Measurements from ENCODE around the gene MLLT10. TPM values are rescaled to one million over a fixed set of nuclear protein-coding genes. Genes with fewer than 3 reads are reported as not detected.

MLLT10 gene
- total RNA-seq, 1 experiment from 2014 or later = 60.1 TPM

- ChIA-PET POLR2A (interaction anchor here (0.6 to 6.5 kb wide), 6 partner anchors 10 to 448 kb away, joined by 3 to 155 read pairs (median 4); partner anchors contain the start of gene SKIDA1), CTCF (interaction anchor here (2.3 to 6.3 kb wide), 3 partner anchors 9 to 20 kb away, joined by 7 to 84 read pairs (median 9); partner anchors contain the start of gene SKIDA1)
- no peak overlapping the region for H3K27ac Mint-ChIP-seq
- ATAC-seq = no peak
- TF ChIP-seq GABPB1 (CRISPR knock-in tag; IDR thresholded peaks at IDR 0.05) = peak; percentile 87
- no peak for TF ChIP-seq RELA (CRISPR knock-in tag; IDR thresholded peaks at IDR 0.05; ENCODE audit: borderline replicate concordance)
- H3K4me1 Mint-ChIP-seq = peaks cover 82% of the 10 kb centered on the region
- H3K9me3 Mint-ChIP-seq = no peaks in the 10 kb centered on the region
- H3K4me3 Mint-ChIP-seq = peak overlapping the region; percentile 76; the same call in 1 of the 2 replicates
- no peaks in the 10 kb centered on the region for H3K36me3 Mint-ChIP-seq
- no peak for DNase-seq (ENCODE audit: low spot score)
- H3K27me3 Mint-ChIP-seq (ENCODE audit: low read depth) = peaks cover 24% of the 10 kb centered on the region
These were observed 28.2 kb upstream of the MLLT10 start for GRCh38 chr10:21505711-21506278.

GRCh38 chr10:21506351-21506750 is 27.7 kb upstream of the MLLT10 start:
- Mint-ChIP-seq H3K27ac (no peak overlapping the region), H3K4me3 (peak overlapping the region; percentile 76)
- CTCF ChIA-PET = interaction anchor here (0.8 to 6.3 kb wide), 4 partner anchors 10 to 27 kb away, joined by 3 to 84 read pairs (median 8); partner anchors contain the start of genes MLLT10 and SKIDA1

GRCh38 chr10:21507150-21507549 is 26.9 kb upstream of the MLLT10 start:
- H3K36me3 Mint-ChIP-seq = no peaks in the 10 kb centered on the region

More at GRCh38 chr10:21506351-21506750, 27.7 kb upstream of the MLLT10 start:
- Mint-ChIP-seq H3K9me3 (no peaks in the 10 kb centered on the region), H3K36me3 (no peaks in the 10 kb centered on the region), H3K4me1 (peaks cover 80% of the 10 kb centered on the region), H3K27me3 (ENCODE audit: low read depth) (peaks cover 19% of the 10 kb centered on the region)
- DNase-seq (ENCODE audit: low spot score) = no peak
- TF ChIP-seq SMAD3 (CRISPR knock-in tag; IDR thresholded peaks at IDR 0.05; ENCODE audit: borderline replicate concordance) = no peak
- no peak for TF ChIP-seq ZNF138 (CRISPR knock-in tag; conservative IDR thresholded peaks at IDR 0.05)
- TF ChIP-seq NFYB (CRISPR knock-in tag; conservative IDR thresholded peaks at IDR 0.05; ENCODE audit: low read depth) = no peak
- no peak for TF ChIP-seq PRRX2 (CRISPR knock-in tag; IDR thresholded peaks at IDR 0.05)
- POLR2A ChIA-PET = interaction anchor here (0.6 to 6.5 kb wide), 4 partner anchors 8 to 114 kb away, joined by 3 to 155 read pairs (median 54); partner anchors contain the start of gene SKIDA1
- no peak for ATAC-seq

More at GRCh38 chr10:21507150-21507549, 26.9 kb upstream of the MLLT10 start:
- POLR2A ChIA-PET = interaction anchor here (0.5 to 6.5 kb wide), 8 partner anchors 9 to 217 kb away, joined by 3 to 155 read pairs (median 6); partner anchors contain the start of gene SKIDA1
- CTCF ChIA-PET = interaction anchor here (0.6 to 6.3 kb wide), 9 partner anchors 9 to 427 kb away, joined by 3 to 84 read pairs (median 6); partner anchors contain the start of genes MLLT10 and SKIDA1
- Mint-ChIP-seq H3K27ac (peak overlapping the region; percentile 73), H3K4me3 (peak overlapping the region; percentile 76), H3K27me3 (ENCODE audit: low read depth) (peaks cover 19% of the 10 kb centered on the region), H3K9me3 (no peaks in the 10 kb centered on the region), H3K4me1 (peaks cover 80% of the 10 kb centered on the region)
- TF ChIP-seq ZNF423 (CRISPR knock-in tag; IDR thresholded peaks at IDR 0.05) = no peak
- no peak for TF ChIP-seq GRHL2 (CRISPR knock-in tag; IDR thresholded peaks at IDR 0.05; ENCODE audit: insufficient replicate concordance, severe bottlenecking)
- TF ChIP-seq ESRRA (CRISPR knock-in tag; IDR thresholded peaks at IDR 0.05; ENCODE audit: borderline replicate concordance) = no peak
- no peak for TF ChIP-seq PRDM15 (CRISPR knock-in tag; IDR thresholded peaks at IDR 0.05)
- TF ChIP-seq KAT7 (CRISPR knock-in tag; IDR thresholded peaks at IDR 0.05; ENCODE audit: borderline replicate concordance) = no peak
- TF ChIP-seq ARID4B (CRISPR knock-in tag; IDR thresholded peaks at IDR 0.05; ENCODE audit: borderline replicate concordance) = no peak
- no peak for TF ChIP-seq IRF1 (CRISPR knock-in tag; IDR thresholded peaks at IDR 0.05)
- TF ChIP-seq ETV6 (CRISPR knock-in tag; IDR thresholded peaks at IDR 0.05) = no peak
- TF ChIP-seq HMGA2 (CRISPR knock-in tag; IDR thresholded peaks at IDR 0.05) = no peak
- no peak for TF ChIP-seq ATF1 (CRISPR knock-in tag; IDR thresholded peaks at IDR 0.05)
- TF ChIP-seq ZMAT4 (CRISPR knock-in tag; IDR thresholded peaks at IDR 0.05) = no peak
- peak; percentile 1; the same call in 1 of the 2 replicates for ATAC-seq
- no peak for DNase-seq (ENCODE audit: low spot score)

Measured in WTC11 (cell line).